Measurements from ENCODE around the gene KIF5C.

Gene KIF5C

DNA sequence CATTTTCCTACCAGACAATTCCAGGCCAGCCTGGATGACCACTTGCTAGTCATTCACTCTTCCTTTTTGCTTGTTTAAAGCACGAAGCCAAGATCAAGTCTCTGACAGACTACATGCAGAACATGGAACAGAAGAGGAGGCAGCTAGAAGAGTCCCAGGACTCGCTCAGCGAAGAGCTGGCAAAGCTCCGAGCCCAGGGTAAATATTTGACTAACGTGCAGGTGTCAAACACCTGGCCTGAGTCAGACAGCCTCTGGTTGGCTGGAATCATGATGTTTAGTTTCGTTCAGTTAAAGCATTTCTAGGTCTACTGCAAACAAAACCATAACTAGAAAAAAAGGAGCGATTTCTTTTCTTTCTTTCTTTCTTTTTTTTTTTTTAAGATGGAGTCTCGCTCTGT is 119.3 kb downstream of the KIF5C start (continued):
- TF ChIP-seq, protein P1, sequence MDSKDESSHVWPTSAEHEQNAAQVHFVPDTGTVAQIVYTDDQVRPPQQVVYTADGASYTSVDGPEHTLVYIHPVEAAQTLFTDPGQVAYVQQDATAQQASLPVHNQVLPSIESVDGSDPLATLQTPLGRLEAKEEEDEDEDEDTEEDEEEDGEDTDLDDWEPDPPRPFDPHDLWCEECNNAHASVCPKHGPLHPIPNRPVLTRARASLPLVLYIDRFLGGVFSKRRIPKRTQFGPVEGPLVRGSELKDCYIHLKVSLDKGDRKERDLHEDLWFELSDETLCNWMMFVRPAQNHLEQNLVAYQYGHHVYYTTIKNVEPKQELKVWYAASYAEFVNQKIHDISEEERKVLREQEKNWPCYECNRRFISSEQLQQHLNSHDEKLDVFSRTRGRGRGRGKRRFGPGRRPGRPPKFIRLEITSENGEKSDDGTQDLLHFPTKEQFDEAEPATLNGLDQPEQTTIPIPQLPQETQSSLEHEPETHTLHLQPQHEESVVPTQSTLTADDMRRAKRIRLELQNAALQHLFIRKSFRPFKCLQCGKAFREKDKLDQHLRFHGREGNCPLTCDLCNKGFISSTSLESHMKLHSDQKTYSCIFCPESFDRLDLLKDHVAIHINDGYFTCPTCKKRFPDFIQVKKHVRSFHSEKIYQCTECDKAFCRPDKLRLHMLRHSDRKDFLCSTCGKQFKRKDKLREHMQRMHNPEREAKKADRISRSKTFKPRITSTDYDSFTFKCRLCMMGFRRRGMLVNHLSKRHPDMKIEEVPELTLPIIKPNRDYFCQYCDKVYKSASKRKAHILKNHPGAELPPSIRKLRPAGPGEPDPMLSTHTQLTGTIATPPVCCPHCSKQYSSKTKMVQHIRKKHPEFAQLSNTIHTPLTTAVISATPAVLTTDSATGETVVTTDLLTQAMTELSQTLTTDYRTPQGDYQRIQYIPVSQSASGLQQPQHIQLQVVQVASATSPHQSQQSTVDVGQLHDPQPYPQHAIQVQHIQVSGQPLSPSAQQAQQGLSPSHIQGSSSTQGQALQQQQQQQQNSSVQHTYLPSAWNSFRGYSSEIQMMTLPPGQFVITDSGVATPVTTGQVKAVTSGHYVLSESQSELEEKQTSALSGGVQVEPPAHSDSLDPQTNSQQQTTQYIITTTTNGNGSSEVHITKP (tag by site-specific recombination; IDR thresholded peaks at IDR 0.05) = no peak

DNA sequence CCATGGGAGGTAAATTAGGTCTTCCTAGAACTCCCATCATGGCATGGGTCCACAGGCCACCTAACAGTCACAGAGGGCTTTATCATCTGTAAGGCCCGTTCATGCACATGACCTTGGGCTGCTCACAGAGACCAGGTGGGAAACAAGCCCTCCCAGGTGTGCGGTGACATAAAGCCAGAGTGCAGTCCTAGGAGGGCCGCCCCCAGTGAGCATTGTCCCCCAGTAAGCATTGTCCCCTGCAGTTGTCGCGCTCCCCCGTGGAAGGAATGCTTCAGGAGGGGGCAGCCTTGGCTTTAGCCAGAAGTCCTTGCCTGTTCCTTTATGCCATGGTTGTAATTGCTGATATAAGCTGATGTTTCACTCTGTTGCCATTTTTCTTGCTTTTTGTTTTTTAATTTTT is 121.8 kb downstream of the KIF5C start:
- TF ChIP-seq ZNF433 (tag by site-specific recombination; IDR thresholded peaks at IDR 0.05; ENCODE audit: low read depth) = no peak
- no peak for TF ChIP-seq ZNF146 (tag by site-specific recombination; IDR thresholded peaks at IDR 0.05)
- no peak for TF ChIP-seq ZNF138 (tag by site-specific recombination; IDR thresholded peaks at IDR 0.05; ENCODE audit: borderline replicate concordance)
- no peak for TF ChIP-seq ZNF404 (tag by site-specific recombination; IDR thresholded peaks at IDR 0.05)
- peak; percentile 95 for TF ChIP-seq GLIS1 (tag by site-specific recombination; IDR thresholded peaks at IDR 0.05)
- TF ChIP-seq, protein P2, sequence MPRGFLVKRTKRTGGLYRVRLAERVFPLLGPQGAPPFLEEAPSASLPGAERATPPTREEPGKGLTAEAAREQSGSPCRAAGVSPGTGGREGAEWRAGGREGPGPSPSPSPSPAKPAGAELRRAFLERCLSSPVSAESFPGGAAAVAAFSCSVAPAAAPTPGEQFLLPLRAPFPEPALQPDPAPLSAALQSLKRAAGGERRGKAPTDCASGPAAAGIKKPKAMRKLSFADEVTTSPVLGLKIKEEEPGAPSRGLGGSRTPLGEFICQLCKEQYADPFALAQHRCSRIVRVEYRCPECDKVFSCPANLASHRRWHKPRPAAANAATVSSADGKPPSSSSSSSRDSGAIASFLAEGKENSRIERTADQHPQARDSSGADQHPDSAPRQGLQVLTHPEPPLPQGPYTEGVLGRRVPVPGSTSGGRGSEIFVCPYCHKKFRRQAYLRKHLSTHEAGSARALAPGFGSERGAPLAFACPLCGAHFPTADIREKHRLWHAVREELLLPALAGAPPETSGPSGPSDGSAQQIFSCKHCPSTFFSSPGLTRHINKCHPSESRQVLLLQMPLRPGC (tag by site-specific recombination; IDR thresholded peaks at IDR 0.05) = no peak
- H3K36me3 ChIP-seq (ENCODE audit: control insufficient read depth in 2 of 2, insufficient read depth in 1 of 2, low read length in 2 of 2) = peaks cover 5 to 85% of the 10 kb centered on the region in 2 experiments; a peak in 1 of 3 replicates
- no peak overlapping the region for H3K27ac ChIP-seq (ENCODE audit: extremely low read depth, low read depth, low read length)
- no peak overlapping the region for H3K4me3 ChIP-seq (ENCODE audit: low read depth, low read length)
- no peaks in the 10 kb centered on the region for H3K9me3 ChIP-seq (ENCODE audit: control insufficient read depth, insufficient read depth, low read depth, low read length)
- H3K4me1 ChIP-seq (ENCODE audit: control insufficient read depth, insufficient read depth, low read length) = no peaks in the 10 kb centered on the region
- ChIA-PET CTCF (no interaction called here), POLR2A (no interaction called here)

DNA sequence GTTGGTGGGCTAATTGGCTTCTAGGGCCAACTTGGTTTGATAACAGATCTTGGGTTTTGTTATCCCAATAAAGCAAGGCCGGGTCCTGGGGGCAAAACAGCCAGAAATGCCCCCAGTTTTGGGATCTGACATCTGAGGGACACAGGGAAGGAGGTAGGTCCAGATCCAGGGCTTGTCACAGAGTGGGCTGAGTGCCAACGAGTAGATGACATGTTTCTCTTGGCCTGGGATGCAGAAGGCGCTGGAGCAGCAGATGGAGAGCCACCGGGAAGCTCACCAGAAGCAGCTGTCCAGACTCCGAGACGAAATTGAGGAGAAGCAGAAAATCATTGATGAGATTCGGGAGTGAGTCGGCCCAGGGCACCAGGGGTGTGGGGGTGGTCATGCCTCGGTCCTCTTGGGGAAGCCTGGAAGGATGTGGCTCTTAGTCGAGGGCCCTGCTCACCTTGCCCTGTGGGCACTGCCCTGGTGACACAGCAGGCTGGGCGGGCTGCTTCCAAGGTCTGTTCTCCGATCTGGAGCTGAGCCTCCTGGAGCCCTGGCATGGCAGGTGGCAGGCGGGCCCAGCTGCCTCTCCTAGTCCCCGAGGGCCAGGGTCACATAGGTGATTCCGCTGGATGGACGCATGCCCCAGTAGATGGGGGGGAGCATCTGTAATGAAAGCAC is 123.3 kb downstream of the KIF5C start:
- TF ChIP-seq SCRT1 (tag by site-specific recombination; IDR thresholded peaks at IDR 0.05; ENCODE audit: borderline replicate concordance) (no peak), YY2 (tag by site-specific recombination; IDR thresholded peaks at IDR 0.05) (no peak), GLIS2 (tag by site-specific recombination; IDR thresholded peaks at IDR 0.05) (no peak), SCRT2 (tag by site-specific recombination; IDR thresholded peaks at IDR 0.05) (no peak), MEIS1 (CRISPR knock-in tag; IDR thresholded peaks at IDR 0.05; ENCODE audit: borderline replicate concordance) (no peak), ZNF768 (tag by site-specific recombination; IDR thresholded peaks at IDR 0.05) (no peak), KLF8 (tag by site-specific recombination; IDR thresholded peaks at IDR 0.05) (no peak)
- TF ChIP-seq, protein P3, sequence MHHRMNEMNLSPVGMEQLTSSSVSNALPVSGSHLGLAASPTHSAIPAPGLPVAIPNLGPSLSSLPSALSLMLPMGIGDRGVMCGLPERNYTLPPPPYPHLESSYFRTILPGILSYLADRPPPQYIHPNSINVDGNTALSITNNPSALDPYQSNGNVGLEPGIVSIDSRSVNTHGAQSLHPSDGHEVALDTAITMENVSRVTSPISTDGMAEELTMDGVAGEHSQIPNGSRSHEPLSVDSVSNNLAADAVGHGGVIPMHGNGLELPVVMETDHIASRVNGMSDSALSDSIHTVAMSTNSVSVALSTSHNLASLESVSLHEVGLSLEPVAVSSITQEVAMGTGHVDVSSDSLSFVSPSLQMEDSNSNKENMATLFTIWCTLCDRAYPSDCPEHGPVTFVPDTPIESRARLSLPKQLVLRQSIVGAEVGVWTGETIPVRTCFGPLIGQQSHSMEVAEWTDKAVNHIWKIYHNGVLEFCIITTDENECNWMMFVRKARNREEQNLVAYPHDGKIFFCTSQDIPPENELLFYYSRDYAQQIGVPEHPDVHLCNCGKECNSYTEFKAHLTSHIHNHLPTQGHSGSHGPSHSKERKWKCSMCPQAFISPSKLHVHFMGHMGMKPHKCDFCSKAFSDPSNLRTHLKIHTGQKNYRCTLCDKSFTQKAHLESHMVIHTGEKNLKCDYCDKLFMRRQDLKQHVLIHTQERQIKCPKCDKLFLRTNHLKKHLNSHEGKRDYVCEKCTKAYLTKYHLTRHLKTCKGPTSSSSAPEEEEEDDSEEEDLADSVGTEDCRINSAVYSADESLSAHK (tag by site-specific recombination; IDR thresholded peaks at IDR 0.05) = no peak
- TF ChIP-seq, protein P4, sequence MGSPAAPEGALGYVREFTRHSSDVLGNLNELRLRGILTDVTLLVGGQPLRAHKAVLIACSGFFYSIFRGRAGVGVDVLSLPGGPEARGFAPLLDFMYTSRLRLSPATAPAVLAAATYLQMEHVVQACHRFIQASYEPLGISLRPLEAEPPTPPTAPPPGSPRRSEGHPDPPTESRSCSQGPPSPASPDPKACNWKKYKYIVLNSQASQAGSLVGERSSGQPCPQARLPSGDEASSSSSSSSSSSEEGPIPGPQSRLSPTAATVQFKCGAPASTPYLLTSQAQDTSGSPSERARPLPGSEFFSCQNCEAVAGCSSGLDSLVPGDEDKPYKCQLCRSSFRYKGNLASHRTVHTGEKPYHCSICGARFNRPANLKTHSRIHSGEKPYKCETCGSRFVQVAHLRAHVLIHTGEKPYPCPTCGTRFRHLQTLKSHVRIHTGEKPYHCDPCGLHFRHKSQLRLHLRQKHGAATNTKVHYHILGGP (tag by site-specific recombination; IDR thresholded peaks at IDR 0.05) = no peak
- TF ChIP-seq, protein P5, sequence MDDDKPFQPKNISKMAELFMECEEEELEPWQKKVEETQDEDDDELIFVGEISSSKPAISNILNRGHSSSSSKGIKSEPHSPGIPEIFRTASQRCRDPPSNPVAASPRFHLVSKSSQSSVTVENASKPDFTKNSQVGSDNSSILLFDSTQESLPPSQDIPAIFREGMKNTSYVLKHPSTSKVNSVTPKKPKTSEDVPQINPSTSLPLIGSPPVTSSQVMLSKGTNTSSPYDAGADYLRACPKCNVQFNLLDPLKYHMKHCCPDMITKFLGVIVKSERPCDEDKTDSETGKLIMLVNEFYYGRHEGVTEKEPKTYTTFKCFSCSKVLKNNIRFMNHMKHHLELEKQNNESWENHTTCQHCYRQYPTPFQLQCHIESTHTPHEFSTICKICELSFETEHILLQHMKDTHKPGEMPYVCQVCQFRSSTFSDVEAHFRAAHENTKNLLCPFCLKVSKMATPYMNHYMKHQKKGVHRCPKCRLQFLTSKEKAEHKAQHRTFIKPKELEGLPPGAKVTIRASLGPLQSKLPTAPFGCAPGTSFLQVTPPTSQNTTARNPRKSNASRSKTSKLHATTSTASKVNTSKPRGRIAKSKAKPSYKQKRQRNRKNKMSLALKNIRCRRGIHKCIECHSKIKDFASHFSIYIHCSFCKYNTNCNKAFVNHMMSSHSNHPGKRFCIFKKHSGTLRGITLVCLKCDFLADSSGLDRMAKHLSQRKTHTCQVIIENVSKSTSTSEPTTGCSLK (tag by site-specific recombination; IDR thresholded peaks at IDR 0.05) = no peak
- Histone ChIP-seq H3K4me1 (ENCODE audit: control insufficient read depth, insufficient read depth, low read length) (no peaks in the 10 kb centered on the region), H3K4me3 (ENCODE audit: low read depth, low read length) (no peak overlapping the region), H3K36me3 (ENCODE audit: control insufficient read depth in 2 of 2, insufficient read depth in 1 of 2, low read length in 2 of 2) (peaks cover 5 to 89% of the 10 kb centered on the region in 2 experiments; a peak in 1 of 3 replicates), H3K9me3 (ENCODE audit: control insufficient read depth, insufficient read depth, low read depth, low read length) (no peaks in the 10 kb centered on the region), H3K27ac (ENCODE audit: extremely low read depth, low read depth, low read length) (no peak overlapping the region)
- ChIA-PET POLR2A (no interaction called here), CTCF (interaction anchor here (0.7 kb wide), 1 partner anchor 26 kb away, joined by 3 read pairs; no protein-coding TSS in a partner anchor)
